NCI-H2196 treated with DMSO at 0.1 percent for 48 hours (cell line): ENCODE results near the gene RASA1.
"Not testable (repeated sequence)": the region's sequence is repeated elsewhere in the genome, so short reads cannot be mapped to it uniquely, and the experiment has no call there.

Experiments
- DNase-seq: peaks from one replicate; lab custom pipeline; 2025; ENCODE audit not compliant: unreplicated experiment; lab: John Stamatoyannopoulos, UW

Gene RASA1

DNA sequence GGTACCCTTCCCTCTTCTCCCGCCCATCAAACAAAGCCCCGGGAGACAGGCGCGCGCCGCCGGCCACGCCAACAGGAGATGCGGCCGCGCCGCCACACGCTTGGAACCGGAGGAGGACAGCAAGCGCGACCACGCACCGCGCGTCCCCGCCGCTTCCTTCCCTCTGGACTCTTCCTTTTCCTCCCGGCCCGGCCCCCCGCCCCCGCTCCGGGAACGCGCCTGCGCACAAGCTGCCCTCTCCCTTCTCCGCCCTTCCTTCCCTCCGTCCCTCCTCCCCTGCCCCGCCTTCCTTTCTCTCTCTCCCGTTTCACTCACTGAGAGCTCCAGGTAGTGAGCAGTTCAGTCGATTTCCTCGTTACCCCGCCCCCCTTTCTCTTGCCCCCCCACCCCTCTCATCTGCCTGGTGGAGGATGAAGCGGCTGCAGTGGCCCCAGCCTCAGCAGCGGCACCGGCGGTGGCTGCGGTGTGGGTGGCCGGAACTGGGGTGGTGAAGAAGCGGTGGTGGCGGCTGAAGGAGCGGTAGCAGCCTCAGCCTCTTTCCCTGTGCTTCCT, at the start of gene RASA1:
TSS of gene RASA1 (plus strand) at position 310 of the 552 bp plus-strand sequence. CDS start 569 bp downstream, outside the sequence.
- peak; percentile 75 for DNase-seq

DNA sequence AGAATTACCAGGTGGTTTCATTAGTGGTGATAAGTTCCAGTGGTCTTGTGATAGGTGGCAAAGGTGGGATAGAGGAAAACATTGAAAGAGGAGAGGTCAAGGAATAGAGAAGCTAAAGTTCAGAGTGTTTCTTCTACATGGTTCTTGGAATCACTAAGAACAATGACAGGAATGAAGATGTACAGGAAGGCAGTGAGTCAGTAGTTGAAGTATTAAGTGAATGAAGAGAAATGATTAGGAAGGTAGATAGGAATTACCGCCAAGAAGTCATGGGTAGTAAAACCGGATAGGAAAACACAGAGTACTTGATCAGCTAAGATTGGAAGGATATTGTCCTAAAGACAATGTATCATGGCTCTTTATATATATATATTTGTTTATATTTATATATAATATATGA, 37.9 kb upstream of the RASA1 start:
- no peak for DNase-seq

DNA sequence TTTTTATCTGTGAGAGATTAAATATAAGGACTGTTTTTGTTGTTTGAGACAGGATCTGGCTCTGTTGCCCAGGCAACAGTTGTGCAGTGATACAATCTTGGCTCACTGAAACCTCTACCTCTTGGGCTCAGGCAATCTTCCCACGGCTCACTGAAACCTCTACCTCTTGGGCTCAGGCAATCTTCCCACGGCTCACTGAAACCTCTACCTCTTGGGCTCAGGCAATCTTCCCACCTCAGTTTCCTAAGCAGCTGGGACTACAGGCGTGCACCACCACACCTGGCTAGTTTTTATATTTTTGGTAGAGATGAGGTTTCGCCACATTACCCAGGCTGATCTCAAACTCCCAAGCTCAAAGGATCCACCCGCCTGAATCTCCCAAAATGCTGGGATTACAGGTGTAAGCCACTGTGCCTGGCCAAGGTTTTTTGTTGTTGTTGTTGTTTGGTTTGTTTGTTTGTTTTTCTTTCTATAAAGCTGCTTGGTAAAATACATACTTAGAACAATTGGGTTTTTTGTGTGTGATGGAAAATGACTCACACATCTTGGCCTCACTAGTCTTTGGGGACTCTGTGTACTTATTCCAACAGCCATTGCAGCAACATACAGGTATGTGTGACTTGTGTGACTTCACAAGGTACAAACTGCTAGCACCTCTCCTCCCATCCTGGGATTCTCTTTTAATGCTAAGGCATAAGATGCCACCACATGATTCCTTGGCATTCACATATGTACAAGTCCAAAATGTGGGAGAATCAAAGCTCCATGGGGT, 36.5 kb upstream of the RASA1 start:
- DNase-seq, result no peak

DNA sequence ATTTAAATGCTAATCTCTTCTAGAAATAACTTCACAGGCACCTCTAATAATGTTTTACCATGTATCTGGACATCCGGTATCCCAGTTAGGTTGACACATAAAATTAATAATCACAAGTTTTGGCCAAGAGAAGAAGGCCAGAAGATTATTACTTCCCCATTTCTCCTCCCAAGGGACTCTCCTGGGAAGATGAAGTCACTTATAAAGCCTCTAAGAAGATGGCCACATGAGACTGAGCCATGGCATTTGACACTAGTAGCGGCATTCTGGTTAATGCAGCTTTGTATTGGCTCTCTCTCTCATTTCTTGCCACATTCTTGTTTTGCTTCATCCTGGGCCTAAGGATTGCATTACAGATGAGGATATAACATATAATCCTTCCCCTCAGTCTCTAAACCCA, 34.5 kb upstream of the RASA1 start:
- DNase-seq, result no peak

DNA sequence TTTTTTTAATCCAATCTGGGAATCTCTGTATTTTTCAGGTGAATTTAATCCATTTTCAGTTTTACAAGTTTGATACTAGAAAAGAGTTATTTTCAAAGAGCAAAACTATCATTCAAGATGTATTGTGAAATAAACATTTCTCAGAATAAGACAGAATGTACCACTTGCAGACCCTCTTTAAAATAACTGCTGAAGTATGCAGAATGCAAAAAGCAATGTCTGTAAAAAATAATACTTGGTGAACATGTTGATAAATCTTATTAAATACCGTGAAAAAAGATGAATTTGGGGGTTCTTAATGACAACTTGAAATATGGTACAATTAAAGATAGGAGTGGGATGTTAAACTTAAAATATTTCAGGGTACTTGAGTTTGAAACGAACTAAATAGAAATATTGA, 26.1 kb upstream of the RASA1 start:
- no peak for DNase-seq

DNA sequence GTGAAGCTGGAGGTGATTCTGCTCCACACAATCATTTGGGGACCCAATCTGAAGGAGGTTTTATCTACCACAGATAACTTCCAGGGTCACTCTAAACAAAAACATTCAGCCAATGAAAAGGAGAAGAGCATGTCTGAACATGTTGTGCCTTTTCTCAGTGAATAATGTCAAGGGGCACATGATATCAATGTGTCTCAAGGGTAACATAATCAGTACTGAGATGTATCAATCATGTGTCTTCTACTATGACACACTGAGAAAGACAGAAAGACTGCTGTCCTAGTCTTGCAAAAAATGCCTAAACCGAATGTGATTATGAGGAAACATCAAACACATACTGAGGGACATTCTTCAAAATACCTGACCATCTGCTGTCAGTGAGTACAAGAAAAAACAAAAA, 25.4 kb upstream of the RASA1 start:
- no peak for DNase-seq

DNA sequence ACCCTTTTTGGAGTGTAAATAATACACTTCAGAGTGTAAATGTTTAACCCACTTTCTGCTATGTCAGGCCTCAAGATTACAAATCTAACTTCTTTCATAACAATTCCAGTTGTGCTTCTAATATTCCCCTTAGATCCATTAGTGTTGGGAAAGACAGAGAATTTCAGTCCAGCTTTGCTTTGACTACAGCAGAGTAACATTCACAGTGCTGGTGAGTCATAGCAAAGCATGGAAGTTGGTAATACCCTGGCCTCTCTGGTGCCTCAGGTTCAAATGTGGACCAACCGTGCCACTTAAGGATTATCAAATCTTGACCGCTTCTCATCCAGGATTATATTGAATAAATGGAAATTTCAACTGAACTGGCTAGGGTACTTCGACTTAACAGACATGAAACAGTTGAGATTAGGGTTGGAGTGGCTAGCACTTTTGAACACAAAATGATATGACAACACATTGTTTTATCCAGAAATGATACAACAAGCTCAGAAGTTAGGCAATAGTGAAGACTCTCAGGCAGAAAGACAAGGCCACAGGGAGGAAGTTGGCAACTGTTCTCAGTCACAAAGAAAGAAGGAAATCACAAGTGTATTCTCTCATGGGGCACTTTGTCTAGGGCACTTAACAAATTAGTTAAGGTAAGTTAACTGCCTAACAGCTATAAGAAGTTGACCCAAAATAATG, 24.4 kb upstream of the RASA1 start:
- no peak for DNase-seq

DNA sequence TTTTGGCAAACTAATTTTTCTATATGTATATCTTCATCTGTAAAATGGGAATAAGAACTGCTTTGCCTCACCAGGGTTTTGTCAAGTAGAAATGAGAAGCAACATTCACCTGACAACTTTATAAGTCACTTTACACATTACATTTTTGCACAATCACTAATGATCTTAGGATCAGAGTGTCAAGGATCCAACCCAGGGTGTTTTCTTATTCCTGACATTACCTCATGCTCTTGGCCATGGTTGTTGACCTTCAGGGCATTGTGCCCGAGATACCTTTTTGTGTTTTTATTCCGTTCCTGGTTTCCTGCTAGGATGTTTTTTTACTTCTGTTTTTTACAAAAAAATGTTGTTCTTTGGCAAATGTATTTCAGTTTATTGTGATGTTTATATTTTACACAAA, 22.2 kb upstream of the RASA1 start:
- no peak for DNase-seq

DNA sequence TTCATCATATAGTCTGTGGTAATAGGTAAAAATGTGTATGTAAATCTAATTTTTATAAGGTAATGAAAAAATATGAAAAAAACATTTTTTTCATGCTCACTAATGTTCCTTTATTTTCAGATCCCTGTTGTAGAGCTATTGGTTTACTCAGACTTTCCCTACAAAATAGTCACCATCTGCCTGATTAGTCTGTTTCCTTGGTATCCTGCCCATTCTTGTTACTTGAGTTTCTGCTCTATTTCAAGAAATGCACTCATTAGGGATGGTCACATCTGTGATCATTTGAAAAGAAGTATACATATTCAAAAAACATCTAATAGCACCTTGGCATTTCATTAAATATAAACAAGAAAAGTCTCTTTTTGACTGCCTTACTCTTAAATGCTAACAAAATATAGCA, 21.6 kb upstream of the RASA1 start:
- no peak for DNase-seq

DNA sequence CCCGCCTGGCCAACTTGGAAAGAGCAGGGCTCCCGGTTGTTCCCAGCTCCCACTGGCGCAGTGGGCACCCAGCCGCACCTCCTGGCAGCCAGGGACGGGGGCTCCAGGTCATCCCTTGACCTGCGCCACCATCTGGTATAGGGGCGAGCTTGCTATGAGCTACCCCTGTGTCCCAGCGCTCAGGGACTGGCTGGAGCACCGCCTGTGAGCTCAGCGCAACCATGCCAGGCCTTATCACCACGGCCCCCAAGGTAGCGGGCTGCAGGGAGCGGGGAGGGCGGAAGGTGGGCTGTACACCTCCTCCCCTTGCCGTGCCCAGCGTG, 15.4 kb upstream of the RASA1 start:
- DNase-seq, result no peak

- no peak for DNase-seq
Measured at GRCh38 chr5:87254035-87254434, 13.6 kb upstream of the RASA1 start.

DNA sequence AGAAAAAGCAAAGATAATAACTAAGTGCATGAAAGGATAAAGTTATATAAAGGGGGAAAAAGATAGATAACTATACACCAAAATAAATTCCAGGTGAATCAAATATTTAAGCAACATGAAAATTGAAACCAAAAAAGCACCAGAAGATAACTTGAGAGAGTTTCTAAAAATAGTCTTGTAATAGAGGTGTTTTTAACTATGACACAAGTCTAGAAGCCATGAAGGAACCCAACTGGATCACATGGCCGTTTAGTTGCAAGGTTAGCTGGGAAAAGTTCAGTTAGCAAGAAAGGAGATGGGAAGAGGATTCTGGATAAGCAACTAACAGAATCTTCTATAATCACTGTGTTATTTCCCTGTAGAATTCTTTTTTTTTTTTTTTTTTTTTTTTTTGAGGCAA, 9.2 kb upstream of the RASA1 start:
- no peak for DNase-seq

- DNase-seq, result no peak
Measured at GRCh38 chr5:87260604-87261192, 7.0 kb upstream of the RASA1 start.

DNA sequence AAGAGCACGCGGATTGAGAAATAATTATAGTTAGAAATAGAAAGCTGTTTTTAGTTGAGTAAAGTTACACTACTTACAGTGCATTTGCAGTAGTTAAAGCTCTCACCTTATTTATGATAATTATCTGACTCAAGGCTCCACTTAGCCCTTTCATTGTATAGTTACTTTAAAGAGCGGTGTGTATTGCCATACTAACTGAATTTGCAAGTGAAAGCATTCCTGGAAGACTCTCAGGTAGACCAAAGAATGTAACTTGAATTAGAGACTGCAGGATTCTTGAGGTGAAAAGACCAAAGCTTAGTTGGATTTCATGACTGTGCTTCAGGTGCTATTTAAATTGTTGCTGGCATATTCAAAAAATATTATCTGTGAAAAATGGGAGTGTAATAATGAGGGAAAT, 4.2 kb upstream of the RASA1 start:
- no peak for DNase-seq

DNA sequence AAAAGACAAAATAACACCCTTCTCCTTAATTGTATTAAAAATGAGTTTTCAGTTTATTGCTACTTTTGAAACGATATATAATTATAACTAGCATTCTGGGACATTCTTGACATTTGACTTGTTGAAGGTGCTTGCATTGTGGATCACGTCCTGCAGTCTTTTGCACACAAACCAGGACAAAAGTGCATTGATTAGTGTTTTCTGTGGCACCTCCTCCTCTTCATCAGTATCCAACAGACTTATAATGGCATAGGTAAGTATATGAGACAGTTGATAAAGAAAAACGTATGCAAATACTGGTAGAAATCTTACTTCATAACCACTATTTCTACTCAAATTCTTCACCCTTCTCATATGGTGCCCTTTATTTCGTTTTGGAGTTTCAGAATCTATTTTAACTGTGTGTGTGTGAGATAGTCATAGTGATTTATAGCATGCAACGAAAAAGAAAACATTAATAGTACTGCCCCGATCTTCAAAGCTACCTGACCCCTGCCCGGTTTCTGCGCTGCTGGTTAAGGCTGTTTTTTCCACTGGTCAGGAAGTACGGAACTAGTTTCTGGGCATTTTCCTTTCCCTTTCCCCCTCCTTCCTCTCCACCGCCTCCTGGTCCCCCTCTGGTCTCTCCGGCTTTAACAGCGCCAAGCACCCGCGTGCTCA, 639 bp upstream of the RASA1 start:
- DNase-seq, result no peak

GRCh38 chr5:87268126-87268969, 665 bp downstream of the RASA1 start:
- DNase-seq, result no peak

GRCh38 chr5:87268970-87269377, 1.3 kb downstream of the RASA1 start:
- no peak for DNase-seq

DNA sequence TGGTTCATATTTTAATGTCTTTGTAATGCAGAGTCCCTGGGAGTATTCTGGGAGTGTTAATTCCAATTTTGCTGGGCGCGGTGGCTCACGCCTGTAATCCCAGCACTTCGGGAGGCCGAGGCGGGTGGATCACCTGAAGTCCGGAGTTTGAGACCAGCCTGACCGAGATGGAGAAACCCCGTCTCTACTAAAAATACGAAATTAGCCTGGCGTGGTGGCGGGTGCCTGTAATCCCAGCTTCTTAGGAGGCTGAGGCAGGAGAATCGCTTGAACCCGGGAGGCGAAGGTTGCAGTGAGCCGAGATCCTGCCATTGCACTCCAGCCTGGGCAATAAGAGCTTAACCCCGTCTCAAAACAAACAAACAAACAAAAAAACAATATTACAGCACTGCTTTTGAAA, 3.2 kb downstream of the RASA1 start:
- DNase-seq, result not testable (repeated sequence)

DNA sequence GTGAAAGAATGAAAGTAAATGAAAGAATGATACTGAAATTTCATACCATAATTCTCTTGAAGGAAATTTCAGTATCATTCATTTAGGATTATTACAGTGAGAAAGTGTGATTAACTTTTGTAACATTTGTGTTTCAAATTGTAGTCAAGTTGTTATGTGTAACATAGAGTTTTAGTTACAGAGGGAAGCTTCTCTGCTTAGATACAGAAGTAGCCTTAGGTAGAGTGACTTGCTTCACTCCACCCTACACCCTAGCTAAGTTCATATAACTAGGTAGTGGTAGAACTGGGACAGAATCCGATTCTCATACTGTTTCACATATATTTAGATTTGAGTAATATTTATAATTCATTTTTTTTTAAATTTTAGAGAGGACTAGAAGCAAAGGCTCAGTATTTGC, 9.0 kb downstream of the RASA1 start:
- DNase-seq, result no peak

GRCh38 chr5:87277279-87277835, 9.7 kb downstream of the RASA1 start:
- DNase-seq, result no peak
